Measurements from ENCODE around the gene SAP130.

DNA sequence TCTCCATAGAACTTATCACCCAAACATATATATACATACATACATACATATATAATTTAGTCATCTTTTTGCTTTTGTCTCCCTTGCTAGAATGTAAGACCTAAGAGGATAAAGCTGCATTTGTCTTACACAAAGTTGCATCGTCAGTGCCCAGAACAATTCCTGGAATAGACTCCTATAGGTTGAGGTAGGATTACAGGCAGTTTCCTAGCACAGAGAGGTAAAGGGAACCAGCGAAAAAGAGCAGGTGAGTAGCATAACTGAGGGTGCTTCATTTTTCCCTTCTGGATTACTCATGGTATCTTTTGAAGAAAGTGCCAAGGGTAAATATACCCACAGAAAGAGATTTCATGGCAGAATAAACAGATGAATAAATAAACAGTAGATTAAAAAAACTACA lies 74.0 kb downstream of the SAP130 start:
- TF ChIP-seq, protein P1, sequence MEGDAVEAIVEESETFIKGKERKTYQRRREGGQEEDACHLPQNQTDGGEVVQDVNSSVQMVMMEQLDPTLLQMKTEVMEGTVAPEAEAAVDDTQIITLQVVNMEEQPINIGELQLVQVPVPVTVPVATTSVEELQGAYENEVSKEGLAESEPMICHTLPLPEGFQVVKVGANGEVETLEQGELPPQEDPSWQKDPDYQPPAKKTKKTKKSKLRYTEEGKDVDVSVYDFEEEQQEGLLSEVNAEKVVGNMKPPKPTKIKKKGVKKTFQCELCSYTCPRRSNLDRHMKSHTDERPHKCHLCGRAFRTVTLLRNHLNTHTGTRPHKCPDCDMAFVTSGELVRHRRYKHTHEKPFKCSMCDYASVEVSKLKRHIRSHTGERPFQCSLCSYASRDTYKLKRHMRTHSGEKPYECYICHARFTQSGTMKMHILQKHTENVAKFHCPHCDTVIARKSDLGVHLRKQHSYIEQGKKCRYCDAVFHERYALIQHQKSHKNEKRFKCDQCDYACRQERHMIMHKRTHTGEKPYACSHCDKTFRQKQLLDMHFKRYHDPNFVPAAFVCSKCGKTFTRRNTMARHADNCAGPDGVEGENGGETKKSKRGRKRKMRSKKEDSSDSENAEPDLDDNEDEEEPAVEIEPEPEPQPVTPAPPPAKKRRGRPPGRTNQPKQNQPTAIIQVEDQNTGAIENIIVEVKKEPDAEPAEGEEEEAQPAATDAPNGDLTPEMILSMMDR (IDR thresholded peaks at IDR 0.05) = no peak
- no peak for TF ChIP-seq EZH2phosphoT487 (IDR thresholded peaks at IDR 0.05)
